ENCODE measurements around the gene PCBP2. TPM values are rescaled to one million over a fixed set of nuclear protein-coding genes. Genes with fewer than 3 reads are reported as not detected.
"Not testable (repeated sequence)": the region's sequence is repeated elsewhere in the genome, so short reads cannot be mapped to it uniquely, and the experiment has no call there.

The PCBP2 gene
- total and polyA plus RNA-seq, 2 of the 4 experiments (the other 2 are of a cell fraction) = 190 to 586 TPM

GRCh38 chr12:53419756-53420155, 32.1 kb upstream of the PCBP2 start:
- Histone ChIP-seq H3K79me1 (ENCODE audit: low read depth in 1 of 2, low read length in 2 of 2) (0 out of 4 replicates have a peak, but pooled peaks cover 0 to 3% of the 10 kb centered on the region in 2 experiments), H3K56ac (ENCODE audit: extremely low read depth, insufficient read depth, low read length) (no peak overlapping the region), H2AK5ac (ENCODE audit: low read depth, low read length) (no peak overlapping the region), H3K23ac (ENCODE audit: low read depth, low read length) (no peak overlapping the region), H4K5ac (ENCODE audit: low read depth, low read length) (no peak overlapping the region), H3K9ac (ENCODE audit: low read depth, low read length) (no peak overlapping the region), H3K4me1 (ENCODE audit: control insufficient read depth, insufficient read depth, low read length) (peaks cover 9% of the 10 kb centered on the region), H4K8ac (ENCODE audit: low read depth in 2 of 2, low read length in 2 of 2) (no peak overlapping the region), H4K91ac (ENCODE audit: insufficient read depth, low read depth, low read length) (no peak overlapping the region), H3K18ac (ENCODE audit: low read depth, low read length) (no peak overlapping the region), H3K14ac (replicated peaks; ENCODE audit: low read depth, low read length) (no peak overlapping the region), H3K9me1 (ENCODE audit: insufficient read depth, low read length) (0 out of 2 replicates have a peak, but pooled peaks cover 4% of the 10 kb centered on the region), H4K20me1 (ENCODE audit: insufficient read depth, low read length) (no peaks in the 10 kb centered on the region), H3K27me3 (ENCODE audit: control insufficient read depth, insufficient read depth, low read length) (peaks cover 6% of the 10 kb centered on the region; the same call in 1 of the 2 replicates), H3K36me3 (ENCODE audit: control insufficient read depth, insufficient read depth, low read length) (no peaks in the 10 kb centered on the region), H3K4me3 (ENCODE audit: insufficient read depth, low read depth, low read length) (no peak overlapping the region), H2BK20ac (ENCODE audit: low read depth, low read length) (no peak overlapping the region), H3K27ac (ENCODE audit: insufficient read depth, low read length) (no peak overlapping the region), H2AFZ (replicated peaks; ENCODE audit: low read length, poor library complexity) (no peak overlapping the region), H3K4ac (ENCODE audit: low read depth, low read length) (no peak overlapping the region), H2BK120ac (ENCODE audit: low read depth, low read length) (no peak overlapping the region), H3K4me2 (ENCODE audit: low read depth, low read length) (no peak overlapping the region), H3K9me3 (ENCODE audit: control insufficient read depth, insufficient read depth, low read length) (no peaks in the 10 kb centered on the region), H2BK15ac (ENCODE audit: low read depth, low read length) (no peak overlapping the region), H2BK5ac (ENCODE audit: low read depth, low read length, poor library complexity, severe bottlenecking) (no peak overlapping the region), H2AK9ac (replicated peaks; ENCODE audit: low read depth, low read length, poor library complexity) (no peak overlapping the region)
- in situ Hi-C loops (cut with MboI; ENCODE audit: low sequenced_read_pairs) = loop anchor here (5.0 kb wide), 1 partner anchor 62 kb away; no protein-coding TSS in a partner anchor
- no peak for ATAC-seq (ENCODE audit: low read depth)
- WGBS, 2 experiments (ENCODE audit: extremely low coverage in 2 of 2, insufficient read length in 1 of 2) = 100% methylated on average over 1 of the region's 2 CpGs; no CpG with 5 or more reads in 1 of the 2 experiments
- ChIA-PET POLR2A (ENCODE audit: unreplicated experiment) (no interaction called here), CTCF (no interaction called here)
- no peak for DNase-seq
- intact Hi-C loops (cut with micrococcal nuclease) = no loop called here
- no peak for TF ChIP-seq MAZ (IDR thresholded peaks at IDR 0.05; ENCODE audit: borderline replicate concordance, low read depth, low read length)
- no peak for TF ChIP-seq RAD21 (IDR thresholded peaks at IDR 0.05; ENCODE audit: low read length)
- TF ChIP-seq SMC3 (IDR thresholded peaks at IDR 0.05; ENCODE audit: low read depth, low read length) = no peak
- TF ChIP-seq ELK1 (IDR thresholded peaks at IDR 0.05; ENCODE audit: borderline replicate concordance, low read depth, low read length) = no peak
- no TSS peak for BruUV-seq (replicated peaks)
- dilution Hi-C loops (cut with HindIII; ENCODE audit: low sequenced_read_pairs, unreplicated experiment) = no loop called here

- H4K20me1 ChIP-seq (ENCODE audit: insufficient read depth, low read length); intact Hi-C loops (cut with micrococcal nuclease); BruUV-seq (replicated peaks); H2AK5ac ChIP-seq (ENCODE audit: low read depth, low read length); H2BK5ac ChIP-seq (ENCODE audit: low read depth, low read length, poor library complexity, severe bottlenecking); H3K23ac ChIP-seq (ENCODE audit: low read depth, low read length); H2BK20ac ChIP-seq (ENCODE audit: low read depth, low read length); H4K91ac ChIP-seq (ENCODE audit: insufficient read depth, low read depth, low read length); H3K4me2 ChIP-seq (ENCODE audit: low read depth, low read length); H4K8ac ChIP-seq (ENCODE audit: low read depth in 2 of 2, low read length in 2 of 2); H3K4ac ChIP-seq (ENCODE audit: low read depth, low read length); H2BK15ac ChIP-seq (ENCODE audit: low read depth, low read length); DNase-seq; H3K27ac ChIP-seq (ENCODE audit: insufficient read depth, low read length); H2AK9ac ChIP-seq (replicated peaks; ENCODE audit: low read depth, low read length, poor library complexity); H3K9ac ChIP-seq (ENCODE audit: low read depth, low read length); H3K14ac ChIP-seq (replicated peaks; ENCODE audit: low read depth, low read length); H3K9me3 ChIP-seq (ENCODE audit: control insufficient read depth, insufficient read depth, low read length); H2BK120ac ChIP-seq (ENCODE audit: low read depth, low read length); H3K9me1 ChIP-seq (ENCODE audit: insufficient read depth, low read length); H3K79me1 ChIP-seq (ENCODE audit: low read depth in 1 of 2, low read length in 2 of 2); in situ Hi-C loops (cut with MboI; ENCODE audit: low sequenced_read_pairs); H3K4me1 ChIP-seq (ENCODE audit: control insufficient read depth, insufficient read depth, low read length); H3K36me3 ChIP-seq (ENCODE audit: control insufficient read depth, insufficient read depth, low read length); H3K56ac ChIP-seq (ENCODE audit: extremely low read depth, insufficient read depth, low read length); H3K18ac ChIP-seq (ENCODE audit: low read depth, low read length); dilution Hi-C loops (cut with HindIII; ENCODE audit: low sequenced_read_pairs, unreplicated experiment); H3K27me3 ChIP-seq (ENCODE audit: control insufficient read depth, insufficient read depth, low read length); H4K5ac ChIP-seq (ENCODE audit: low read depth, low read length); H3K4me3 ChIP-seq (ENCODE audit: insufficient read depth, low read depth, low read length); ATAC-seq (ENCODE audit: low read depth); H2AFZ ChIP-seq (replicated peaks; ENCODE audit: low read length, poor library complexity): not testable (repeated sequence)
- POLR2A ChIA-PET (ENCODE audit: unreplicated experiment) = interaction anchor here (0.6 kb wide), 1 partner anchor 487 kb away, joined by 17 read pairs; no protein-coding TSS in a partner anchor
- 80% methylated on average over 2 of the region's 12 CpGs; no CpG with 5 or more reads in 1 of the 2 experiments for WGBS, 2 experiments (ENCODE audit: extremely low coverage in 2 of 2, insufficient read length in 1 of 2)
- CTCF ChIA-PET = interaction anchor here (0.6 to 3.8 kb wide), 3 partner anchors 35 to 338 kb away, joined by 4 to 40 read pairs (median 4); no protein-coding TSS in a partner anchor
Observed at GRCh38 chr12:53422247-53422646, 29.7 kb upstream of the PCBP2 start.

Data from IMR-90 (cell line).